Neural cell (in vitro differentiated cells): ENCODE measurements around the gene NCAPD3.

Experiments
- REST ChIP-seq: IDR thresholded peaks from 2 replicates; pipeline ENCODE4 v1.6.1; 2012; ENCODE audit warnings: borderline replicate concordance
- TF ChIP-seq, protein P1 (sequence below): fragments of 450-650 bp; IDR thresholded peaks from 2 replicates; pipeline ENCODE4 v1.5.1; 2014; ENCODE audit warnings: antibody characterized with exemption, mild to moderate bottlenecking, moderate library complexity; ENCODE audit not compliant: poor library complexity, severe bottlenecking

GRCh38 chr11:134246678-134247077, 22.9 kb upstream of the NCAPD3 start:
- TF ChIP-seq, protein P1, sequence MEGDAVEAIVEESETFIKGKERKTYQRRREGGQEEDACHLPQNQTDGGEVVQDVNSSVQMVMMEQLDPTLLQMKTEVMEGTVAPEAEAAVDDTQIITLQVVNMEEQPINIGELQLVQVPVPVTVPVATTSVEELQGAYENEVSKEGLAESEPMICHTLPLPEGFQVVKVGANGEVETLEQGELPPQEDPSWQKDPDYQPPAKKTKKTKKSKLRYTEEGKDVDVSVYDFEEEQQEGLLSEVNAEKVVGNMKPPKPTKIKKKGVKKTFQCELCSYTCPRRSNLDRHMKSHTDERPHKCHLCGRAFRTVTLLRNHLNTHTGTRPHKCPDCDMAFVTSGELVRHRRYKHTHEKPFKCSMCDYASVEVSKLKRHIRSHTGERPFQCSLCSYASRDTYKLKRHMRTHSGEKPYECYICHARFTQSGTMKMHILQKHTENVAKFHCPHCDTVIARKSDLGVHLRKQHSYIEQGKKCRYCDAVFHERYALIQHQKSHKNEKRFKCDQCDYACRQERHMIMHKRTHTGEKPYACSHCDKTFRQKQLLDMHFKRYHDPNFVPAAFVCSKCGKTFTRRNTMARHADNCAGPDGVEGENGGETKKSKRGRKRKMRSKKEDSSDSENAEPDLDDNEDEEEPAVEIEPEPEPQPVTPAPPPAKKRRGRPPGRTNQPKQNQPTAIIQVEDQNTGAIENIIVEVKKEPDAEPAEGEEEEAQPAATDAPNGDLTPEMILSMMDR = no peak
- TF ChIP-seq REST = no peak
